ENCODE results near the gene EDN1.
"Not testable (repeated sequence)": the region's sequence is repeated elsewhere in the genome, so short reads cannot be mapped to it uniquely, and the experiment has no call there.

EDN1 gene

DNA sequence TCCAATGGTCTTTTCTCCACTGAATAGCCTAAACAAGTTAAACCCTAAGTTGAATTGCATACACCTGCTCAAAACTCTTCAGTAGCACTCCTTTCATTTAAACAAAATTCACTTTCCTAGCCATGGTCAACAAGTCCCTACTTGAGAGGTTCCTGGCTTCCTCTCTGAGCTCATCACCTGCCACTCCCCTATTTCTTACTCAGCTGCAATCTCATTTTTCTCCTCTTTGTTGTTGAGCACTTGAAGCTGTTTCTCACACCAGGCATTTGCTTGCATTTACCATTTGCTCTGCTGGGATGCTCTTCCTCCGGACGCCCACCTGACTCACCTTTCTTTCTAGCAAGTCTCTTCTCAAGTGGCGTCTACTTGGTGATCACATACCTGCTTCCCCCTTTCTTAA is 38.5 kb downstream of the EDN1 start:
- DNase-seq = no peak

GRCh38 chr6:12331474-12331873 is 41.3 kb downstream of the EDN1 start:
- DNase-seq = no peak

DNA sequence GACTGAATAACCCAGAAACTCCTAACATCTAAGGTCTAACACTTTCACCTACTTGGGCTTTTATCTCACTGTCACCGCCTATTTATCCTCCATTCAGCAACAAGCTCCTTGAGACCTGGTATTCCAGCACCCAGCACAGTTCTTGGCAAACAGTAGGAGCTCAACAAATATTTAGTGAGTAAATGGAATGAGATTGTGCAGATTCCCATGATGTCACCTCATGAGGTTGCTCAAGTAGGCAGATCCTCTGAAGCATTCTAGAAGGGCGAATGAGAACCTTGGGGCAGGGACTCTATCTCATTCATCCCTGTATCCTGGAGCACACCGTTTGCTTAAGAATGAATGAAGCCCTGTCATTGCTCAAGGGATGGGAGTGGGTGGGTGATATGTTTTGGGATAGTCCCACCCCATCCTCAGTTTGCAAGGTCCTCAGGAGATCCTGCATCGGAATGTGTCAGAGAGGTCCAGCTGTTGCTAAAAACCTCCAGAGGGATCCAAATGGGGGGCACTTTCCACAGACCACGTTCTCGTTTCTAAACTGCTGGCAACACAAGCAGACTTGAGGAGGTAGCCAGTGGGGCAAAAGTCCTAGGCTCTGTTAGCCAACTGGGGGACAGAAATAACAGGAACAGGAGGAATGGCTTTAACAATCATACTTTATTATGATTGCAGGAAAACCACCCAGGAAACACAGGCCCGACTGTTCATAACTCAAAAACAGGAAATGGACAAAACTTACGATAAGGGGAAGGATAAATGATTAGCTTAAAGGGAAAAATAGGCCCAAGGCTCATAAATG is 42.0 kb downstream of the EDN1 start:
- no peak for DNase-seq

GRCh38 chr6:12332750-12333079 is 42.6 kb downstream of the EDN1 start:
- DNase-seq = not testable (repeated sequence)

GRCh38 chr6:12333128-12333527 is 43.0 kb downstream of the EDN1 start:
- DNase-seq = no peak

- DNase-seq = no peak
These were observed 44.5 kb downstream of the EDN1 start for GRCh38 chr6:12334526-12335130.

- DNase-seq = no peak
These were observed 45.0 kb downstream of the EDN1 start for GRCh38 chr6:12335131-12335527.

GRCh38 chr6:12335717-12336116 is 45.6 kb downstream of the EDN1 start:
- DNase-seq = no peak

DNA sequence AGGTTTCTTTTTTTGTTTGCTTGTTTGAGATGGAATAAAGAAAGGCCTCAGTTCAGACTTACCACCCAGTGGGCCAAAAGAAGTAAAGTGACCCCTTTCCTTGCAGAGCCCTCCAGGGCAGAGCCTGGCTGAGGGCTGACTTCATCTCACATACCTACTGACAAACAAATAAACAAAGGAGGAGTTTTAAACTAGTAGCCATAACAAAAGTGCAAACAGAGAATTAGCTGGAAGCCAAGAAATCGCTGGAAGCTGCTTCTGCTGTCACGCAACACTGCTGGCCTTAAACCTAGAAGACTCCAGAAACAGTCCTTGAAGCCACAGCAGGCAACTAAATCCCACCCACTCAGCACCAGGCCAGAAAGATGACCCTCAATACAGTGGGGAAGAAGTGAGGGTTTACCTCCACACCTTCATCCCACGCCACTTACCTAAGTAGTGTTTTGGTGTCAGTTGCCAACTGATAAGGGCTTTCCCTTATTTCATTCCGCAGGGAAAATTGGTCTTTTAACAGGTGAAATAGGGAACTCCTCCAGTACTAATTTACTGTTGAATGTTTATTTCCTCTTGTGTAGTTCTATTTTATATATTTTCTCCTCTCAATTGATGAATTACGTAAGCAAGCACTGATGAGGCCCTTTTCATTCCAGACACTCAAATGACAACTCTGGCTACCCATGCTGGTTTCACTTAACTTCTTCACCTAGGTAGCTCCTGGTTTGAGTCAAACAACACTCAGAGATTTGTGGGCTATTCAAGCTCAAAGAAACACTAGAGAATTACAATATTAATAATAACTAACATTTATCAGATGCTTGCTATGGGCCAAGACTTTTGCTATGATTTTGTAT is 46.2 kb downstream of the EDN1 start:
- no peak for DNase-seq

- DNase-seq = no peak
These were observed 48.9 kb downstream of the EDN1 start for GRCh38 chr6:12339022-12339421.

- DNase-seq = no peak
These were observed 49.8 kb downstream of the EDN1 start for GRCh38 chr6:12339808-12340487.

GRCh38 chr6:12340488-12340818 is 50.3 kb downstream of the EDN1 start:
- DNase-seq = no peak

DNA sequence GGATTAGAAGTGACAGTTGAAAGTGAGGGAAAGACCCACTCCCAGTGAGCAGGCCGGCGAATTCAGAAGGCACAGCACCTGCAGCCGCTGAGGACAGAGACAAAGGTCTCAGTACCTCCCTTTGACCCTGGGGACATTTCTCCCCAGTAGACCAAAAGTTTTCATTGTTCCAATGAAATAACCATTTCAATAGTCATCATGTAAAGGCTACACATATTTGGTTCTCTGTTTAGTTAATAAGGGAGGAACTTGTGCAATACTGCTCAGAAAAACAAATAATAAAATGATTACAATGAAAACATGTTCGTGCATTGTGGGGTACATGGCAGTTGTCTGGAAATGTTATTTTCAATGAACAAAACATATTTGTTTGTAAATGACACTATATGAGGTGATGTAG is 52.5 kb downstream of the EDN1 start:
- DNase-seq = no peak

DNA sequence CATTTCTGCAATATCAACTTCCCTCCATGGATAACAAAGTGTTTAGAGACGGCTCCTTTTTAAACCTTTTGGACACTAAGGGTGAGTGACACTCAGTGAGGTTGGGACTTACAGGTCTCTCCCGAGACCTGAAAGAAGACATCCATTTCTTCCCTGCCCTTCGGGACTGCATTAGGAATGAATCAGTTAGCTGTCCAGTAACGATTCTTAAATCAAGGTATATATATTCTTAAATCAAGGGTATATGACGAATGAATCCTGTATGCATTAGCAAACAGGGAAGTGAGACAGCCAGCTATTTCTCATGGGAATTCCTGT is 52.9 kb downstream of the EDN1 start:
- no peak for DNase-seq

GRCh38 chr6:12343440-12344162 is 53.4 kb downstream of the EDN1 start:
- DNase-seq = no peak

DNA sequence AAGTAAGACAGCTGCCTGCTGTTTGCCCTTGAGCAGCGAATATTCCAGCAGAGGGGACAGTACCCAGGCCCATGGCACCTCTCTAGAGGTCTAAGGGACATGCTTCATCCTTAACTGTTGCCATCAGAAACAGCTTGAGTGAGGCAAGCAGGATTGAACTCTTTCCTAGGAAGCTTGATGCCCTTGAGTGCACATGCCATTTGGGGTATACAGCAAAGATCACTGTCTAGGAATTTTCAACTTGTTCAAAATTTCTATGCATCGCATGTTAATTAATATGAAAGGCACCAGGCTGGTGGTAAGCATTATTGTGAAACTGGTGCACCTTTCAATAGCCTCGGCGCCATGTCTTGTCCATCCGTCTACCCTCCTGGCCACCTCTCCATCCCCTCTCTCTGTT is 54.1 kb downstream of the EDN1 start:
- DNase-seq = no peak

GRCh38 chr6:12344961-12345693 is 55.0 kb downstream of the EDN1 start:
- no peak for DNase-seq

- DNase-seq = no peak
These were observed 55.5 kb downstream of the EDN1 start for GRCh38 chr6:12345694-12346058.

Measured in CD4-positive, alpha-beta T cell treated with Interleukin-12 subunit alpha and Interleukin-12 subunit beta, for 1 hour (primary cell).